ENCODE results near the gene COPS4. TPM values are rescaled to one million over a fixed set of nuclear protein-coding genes. Genes with fewer than 3 reads are reported as not detected.
"Not testable (repeated sequence)": the region's sequence is repeated elsewhere in the genome, so short reads cannot be mapped to it uniquely, and the experiment has no call there.

COPS4 gene
- 41.8 TPM for polyA plus RNA-seq (2013, experiment 1 of 2)
- 42.4 TPM for polyA plus RNA-seq (2013, experiment 2 of 2)

GRCh38 chr4:83034630-83035494 lies at the start of gene COPS4:
TSS of gene COPS4 (plus strand) at chr4:83035183. CDS start at chr4:83035225, 42 bp downstream.
- H3K27ac ChIP-seq (ENCODE audit: low read length, poor library complexity, severe bottlenecking): peak within 1 kb of the TSS; percentile 92
- no peaks in the 10 kb centered on the region for H3K27me3 ChIP-seq (ENCODE audit: control insufficient read depth in 1 of 2, insufficient read depth in 1 of 2, low read length in 2 of 2)
- H3K36me3 ChIP-seq (ENCODE audit: control insufficient read depth in 1 of 2, insufficient read depth in 2 of 2, low read depth in 1 of 2, low read length in 2 of 2): no peaks in the 10 kb centered on the region
- H4K91ac ChIP-seq (ENCODE audit: low read length): peak within 1 kb of the TSS; percentile 61
- no peak within 1 kb of the TSS for H2BK15ac ChIP-seq (ENCODE audit: low read depth, poor library complexity, severe bottlenecking)
- peak within 1 kb of the TSS; percentile 37 to 81 for H3K4ac ChIP-seq (ENCODE audit: low read depth in 1 of 2, low read length in 2 of 2)
- H2BK120ac ChIP-seq (ENCODE audit: low read depth, low read length): no peak within 1 kb of the TSS
- peak within 1 kb of the TSS; percentile 68 to 86 for H3K4me3 ChIP-seq (ENCODE audit: insufficient read depth in 1 of 2, low read depth in 1 of 2, low read length in 2 of 2)
- H3K79me1 ChIP-seq (replicated peaks; ENCODE audit: low read length, poor library complexity, severe bottlenecking): peaks cover 9% of the 10 kb centered on the region
- under 1% methylated on average over 39 of the region's 39 CpGs for WGBS
- no peaks in the 10 kb centered on the region for H3K9me3 ChIP-seq (ENCODE audit: control insufficient read depth, low read length)
- peak within 1 kb of the TSS in 1 of 2 experiments; percentile 60 for H3K23ac ChIP-seq (ENCODE audit: low read length in 2 of 2)
- H3K18ac ChIP-seq (ENCODE audit: low read depth in 1 of 2, low read length in 2 of 2): peak within 1 kb of the TSS; percentile 61 to 68
- no peak within 1 kb of the TSS for H2AK5ac ChIP-seq (ENCODE audit: low read length, severe bottlenecking)
- H2AFZ ChIP-seq (ENCODE audit: low read depth, low read length): peak within 1 kb of the TSS; percentile 2
- DNase-seq: peak; percentile 100
- H3K4me1 ChIP-seq (ENCODE audit: control insufficient read depth, insufficient read depth, low read depth, low read length): peaks cover 2% of the 10 kb centered on the region
- peak within 1 kb of the TSS; percentile 92 for H4K8ac ChIP-seq (ENCODE audit: low read length)
- H2BK12ac ChIP-seq (ENCODE audit: low read length in 2 of 2): peak within 1 kb of the TSS in 1 of 2 experiments; percentile 15
- H2BK5ac ChIP-seq (ENCODE audit: low read depth, low read length, poor library complexity, severe bottlenecking): no peak within 1 kb of the TSS
- H3K14ac ChIP-seq (ENCODE audit: low read length in 2 of 2): peak within 1 kb of the TSS in 1 of 2 experiments; percentile 71
- H3K4me2 ChIP-seq (ENCODE audit: low read length, poor library complexity, severe bottlenecking): peak within 1 kb of the TSS; percentile 61
- peak within 1 kb of the TSS; percentile 94 for H3K9ac ChIP-seq (ENCODE audit: low read length)

GRCh38 chr4:82987519-82987918 lies 47.5 kb upstream of the COPS4 start:
- H3K4me1 ChIP-seq (ENCODE audit: control insufficient read depth, insufficient read depth, low read depth, low read length); H3K14ac ChIP-seq (ENCODE audit: low read length in 2 of 2); H2BK5ac ChIP-seq (ENCODE audit: low read depth, low read length, poor library complexity, severe bottlenecking); H2BK120ac ChIP-seq (ENCODE audit: low read depth, low read length); H4K8ac ChIP-seq (ENCODE audit: low read length); H3K4me2 ChIP-seq (ENCODE audit: low read length, poor library complexity, severe bottlenecking); H2BK12ac ChIP-seq (ENCODE audit: low read length in 2 of 2); H2AK5ac ChIP-seq (ENCODE audit: low read length, severe bottlenecking); H4K91ac ChIP-seq (ENCODE audit: low read length); H3K27ac ChIP-seq (ENCODE audit: low read length, poor library complexity, severe bottlenecking); DNase-seq; H3K18ac ChIP-seq (ENCODE audit: low read depth in 1 of 2, low read length in 2 of 2); H3K23ac ChIP-seq (ENCODE audit: low read length in 2 of 2); H3K4ac ChIP-seq (ENCODE audit: low read depth in 1 of 2, low read length in 2 of 2); H3K36me3 ChIP-seq (ENCODE audit: control insufficient read depth in 1 of 2, insufficient read depth in 2 of 2, low read depth in 1 of 2, low read length in 2 of 2); H2AFZ ChIP-seq (ENCODE audit: low read depth, low read length); H3K27me3 ChIP-seq (ENCODE audit: control insufficient read depth in 1 of 2, insufficient read depth in 1 of 2, low read length in 2 of 2); H2BK15ac ChIP-seq (ENCODE audit: low read depth, poor library complexity, severe bottlenecking); H3K9me3 ChIP-seq (ENCODE audit: control insufficient read depth, low read length); H3K4me3 ChIP-seq (ENCODE audit: insufficient read depth in 1 of 2, low read depth in 1 of 2, low read length in 2 of 2); H3K9ac ChIP-seq (ENCODE audit: low read length): not testable (repeated sequence)
- H3K79me1 ChIP-seq (replicated peaks; ENCODE audit: low read length, poor library complexity, severe bottlenecking): peaks cover 15% of the 10 kb centered on the region

- Histone ChIP-seq H3K9me3 (ENCODE audit: control insufficient read depth, low read length) (no peaks in the 10 kb centered on the region), H3K4me2 (ENCODE audit: low read length, poor library complexity, severe bottlenecking) (no peak overlapping the region), H4K91ac (ENCODE audit: low read length) (no peak overlapping the region), H2BK120ac (ENCODE audit: low read depth, low read length) (no peak overlapping the region), H2BK15ac (ENCODE audit: low read depth, poor library complexity, severe bottlenecking) (no peak overlapping the region), H3K27me3 (ENCODE audit: control insufficient read depth in 1 of 2, insufficient read depth in 1 of 2, low read length in 2 of 2) (no peaks in the 10 kb centered on the region), H3K4me3 (ENCODE audit: insufficient read depth in 1 of 2, low read depth in 1 of 2, low read length in 2 of 2) (no peak overlapping the region), H2BK5ac (ENCODE audit: low read depth, low read length, poor library complexity, severe bottlenecking) (no peak overlapping the region), H2AFZ (ENCODE audit: low read depth, low read length) (no peak overlapping the region), H3K4ac (ENCODE audit: low read depth in 1 of 2, low read length in 2 of 2) (no peak overlapping the region), H3K14ac (ENCODE audit: low read length in 2 of 2) (no peak overlapping the region), H2AK5ac (ENCODE audit: low read length, severe bottlenecking) (no peak overlapping the region), H2BK12ac (ENCODE audit: low read length in 2 of 2) (no peak overlapping the region), H3K4me1 (ENCODE audit: control insufficient read depth, insufficient read depth, low read depth, low read length) (peaks cover 5% of the 10 kb centered on the region), H3K36me3 (ENCODE audit: control insufficient read depth in 1 of 2, insufficient read depth in 2 of 2, low read depth in 1 of 2, low read length in 2 of 2) (peaks cover 3 to 7% of the 10 kb centered on the region in 2 experiments), H3K27ac (ENCODE audit: low read length, poor library complexity, severe bottlenecking) (no peak overlapping the region), H4K8ac (ENCODE audit: low read length) (no peak overlapping the region), H3K23ac (ENCODE audit: low read length in 2 of 2) (no peak overlapping the region), H3K18ac (ENCODE audit: low read depth in 1 of 2, low read length in 2 of 2) (no peak overlapping the region), H3K9ac (ENCODE audit: low read length) (no peak overlapping the region), H3K79me1 (replicated peaks; ENCODE audit: low read length, poor library complexity, severe bottlenecking) (peaks cover 17% of the 10 kb centered on the region)
- DNase-seq: peak; percentile 64
- no CpG with 5 or more reads among the region's 2 CpGs for WGBS
Measured at GRCh38 chr4:82988323-82988832, 46.6 kb upstream of the COPS4 start.
